Gastrocnemius medialis (tissue), 4 donors: ENCODE data around the gene ADGRV1.

Experiments used
- POLR2A ChIP-seq, 2 donors: fragments of 450-650 bp; IDR thresholded peaks; one replicate each; pipeline ENCODE4 v1.6.1; 2017; ENCODE audit warnings: antibody characterized with exemption in 2 of 2, mild to moderate bottlenecking in 2 of 2, moderate library complexity in 2 of 2
- TF ChIP-seq, protein P1 (sequence below), 5 experiments: fragments of 450-650 bp in 3 of 5; fragments of 200-600 bp in 2 of 5; sonication (generic) in 2 of 5; IDR thresholded peaks in 4 of 5; conservative IDR thresholded peaks in 1 of 5; 1 replicate in 4 of 5; 2 replicates in 1 of 5; pipeline ENCODE4 v1.5.1; 2016 to 2019; ENCODE audit warnings: antibody characterized with exemption in 5 of 5, mild to moderate bottlenecking in 3 of 5, moderate library complexity in 3 of 5

DNA sequence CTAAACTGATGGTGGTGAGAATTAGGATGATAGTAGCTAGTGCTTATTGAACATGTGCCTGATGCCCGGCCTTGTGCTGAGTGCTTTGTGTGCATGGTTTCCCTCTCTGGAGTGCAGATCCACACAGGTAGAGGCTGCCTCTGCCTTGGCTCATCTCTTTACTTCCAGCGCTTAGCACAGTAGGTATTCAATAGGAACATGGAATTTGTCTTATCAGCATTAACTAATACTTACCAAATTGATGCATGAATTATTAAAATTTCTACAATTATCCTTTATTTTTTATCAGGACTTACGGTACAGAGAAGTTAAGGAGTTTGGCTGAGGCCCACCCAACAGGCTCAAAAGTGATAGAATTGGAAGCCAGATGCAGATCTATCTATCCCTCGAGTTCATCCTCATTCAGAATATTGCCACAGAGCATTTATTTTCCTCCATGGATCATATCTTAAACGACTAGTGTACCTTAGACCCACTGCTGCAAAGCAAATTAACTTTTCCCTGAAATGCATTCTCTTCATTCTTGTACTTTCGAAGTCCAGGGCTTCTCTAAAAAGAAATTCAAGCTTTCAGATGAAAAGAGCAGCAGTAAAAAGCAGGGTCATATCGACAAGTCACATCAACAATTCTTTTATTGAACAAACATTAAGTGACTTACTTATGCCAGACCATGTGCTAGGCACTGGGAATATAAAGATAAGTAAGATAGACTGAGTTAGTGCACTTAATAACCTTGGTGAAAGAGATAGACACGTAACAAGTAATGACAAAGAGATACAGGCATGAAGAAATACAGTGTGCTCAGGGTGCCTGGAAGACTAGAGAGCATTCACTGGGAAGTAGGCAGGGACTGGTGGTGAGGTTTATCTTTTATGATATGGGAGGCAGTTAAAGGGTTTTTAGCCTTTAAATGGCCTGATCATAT is 534.5 kb downstream of the ADGRV1 start:
- no peak for TF ChIP-seq POLR2A (IDR thresholded peaks at IDR 0.05)
- TF ChIP-seq, protein P1, sequence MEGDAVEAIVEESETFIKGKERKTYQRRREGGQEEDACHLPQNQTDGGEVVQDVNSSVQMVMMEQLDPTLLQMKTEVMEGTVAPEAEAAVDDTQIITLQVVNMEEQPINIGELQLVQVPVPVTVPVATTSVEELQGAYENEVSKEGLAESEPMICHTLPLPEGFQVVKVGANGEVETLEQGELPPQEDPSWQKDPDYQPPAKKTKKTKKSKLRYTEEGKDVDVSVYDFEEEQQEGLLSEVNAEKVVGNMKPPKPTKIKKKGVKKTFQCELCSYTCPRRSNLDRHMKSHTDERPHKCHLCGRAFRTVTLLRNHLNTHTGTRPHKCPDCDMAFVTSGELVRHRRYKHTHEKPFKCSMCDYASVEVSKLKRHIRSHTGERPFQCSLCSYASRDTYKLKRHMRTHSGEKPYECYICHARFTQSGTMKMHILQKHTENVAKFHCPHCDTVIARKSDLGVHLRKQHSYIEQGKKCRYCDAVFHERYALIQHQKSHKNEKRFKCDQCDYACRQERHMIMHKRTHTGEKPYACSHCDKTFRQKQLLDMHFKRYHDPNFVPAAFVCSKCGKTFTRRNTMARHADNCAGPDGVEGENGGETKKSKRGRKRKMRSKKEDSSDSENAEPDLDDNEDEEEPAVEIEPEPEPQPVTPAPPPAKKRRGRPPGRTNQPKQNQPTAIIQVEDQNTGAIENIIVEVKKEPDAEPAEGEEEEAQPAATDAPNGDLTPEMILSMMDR (IDR thresholded peaks at IDR 0.05 in 4 of 5, conservative IDR thresholded peaks at IDR 0.05 in 1 of 5): no peak
